Measurements from ENCODE around the gene SLC50A1. TPM values are rescaled to one million over a fixed set of nuclear protein-coding genes. Genes with fewer than 3 reads are reported as not detected.
A peak's percentile ranks its signal among the peaks of the same experiment; 100 is the strongest.
"Not testable (repeated sequence)": the region's sequence is repeated elsewhere in the genome, so short reads cannot be mapped to it uniquely, and the experiment has no call there.

SLC50A1 gene
- total RNA-seq, 1 donor from 2014 or later: 54.7 TPM

DNA sequence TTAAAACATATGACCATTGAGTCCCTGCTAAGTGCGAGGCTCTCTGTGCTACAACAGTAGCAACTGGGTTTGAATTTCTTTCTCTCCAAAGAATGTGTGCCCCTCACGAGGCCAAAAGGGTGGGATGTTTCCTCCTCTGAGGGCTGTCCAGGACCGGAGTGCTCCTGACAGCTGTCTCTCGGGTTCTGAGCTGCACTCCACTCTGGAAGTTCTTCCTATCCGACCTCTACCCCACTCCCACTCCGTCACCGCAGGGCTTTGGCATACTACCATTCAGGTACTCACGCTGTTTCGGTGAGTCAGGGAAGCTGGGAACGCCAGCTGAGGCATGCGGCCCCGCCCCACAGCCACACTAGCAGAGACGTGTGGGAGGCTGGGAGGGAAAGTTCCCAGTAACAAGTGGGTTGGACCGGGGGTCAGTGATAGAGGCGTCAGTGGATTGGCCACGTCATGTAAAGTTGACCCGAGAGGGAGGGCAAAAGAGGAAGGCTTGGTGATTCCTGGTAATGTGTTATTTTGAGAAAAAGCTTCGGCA is 705 bp upstream of the SLC50A1 start:
- DNase-seq (ENCODE audit: low spot score): peak; percentile 89

DNA sequence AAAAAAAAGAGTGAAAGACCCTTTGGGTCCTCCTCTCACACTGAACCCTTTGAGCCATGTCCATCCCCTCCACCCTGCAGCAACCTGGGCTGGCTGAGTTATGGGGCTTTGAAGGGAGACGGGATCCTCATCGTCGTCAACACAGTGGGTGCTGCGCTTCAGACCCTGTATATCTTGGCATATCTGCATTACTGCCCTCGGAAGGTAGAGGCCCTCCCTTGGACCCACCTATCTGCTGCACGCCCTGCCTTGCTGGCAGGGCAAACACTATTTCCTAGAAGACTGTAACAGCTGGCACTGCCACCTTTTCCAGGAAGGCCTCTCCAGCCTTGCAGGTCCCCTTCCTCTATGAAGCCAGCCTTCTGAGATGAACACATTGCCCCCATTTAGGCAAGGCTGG is 1.1 kb downstream of the SLC50A1 start:
- no peak for DNase-seq (ENCODE audit: low spot score)

DNA sequence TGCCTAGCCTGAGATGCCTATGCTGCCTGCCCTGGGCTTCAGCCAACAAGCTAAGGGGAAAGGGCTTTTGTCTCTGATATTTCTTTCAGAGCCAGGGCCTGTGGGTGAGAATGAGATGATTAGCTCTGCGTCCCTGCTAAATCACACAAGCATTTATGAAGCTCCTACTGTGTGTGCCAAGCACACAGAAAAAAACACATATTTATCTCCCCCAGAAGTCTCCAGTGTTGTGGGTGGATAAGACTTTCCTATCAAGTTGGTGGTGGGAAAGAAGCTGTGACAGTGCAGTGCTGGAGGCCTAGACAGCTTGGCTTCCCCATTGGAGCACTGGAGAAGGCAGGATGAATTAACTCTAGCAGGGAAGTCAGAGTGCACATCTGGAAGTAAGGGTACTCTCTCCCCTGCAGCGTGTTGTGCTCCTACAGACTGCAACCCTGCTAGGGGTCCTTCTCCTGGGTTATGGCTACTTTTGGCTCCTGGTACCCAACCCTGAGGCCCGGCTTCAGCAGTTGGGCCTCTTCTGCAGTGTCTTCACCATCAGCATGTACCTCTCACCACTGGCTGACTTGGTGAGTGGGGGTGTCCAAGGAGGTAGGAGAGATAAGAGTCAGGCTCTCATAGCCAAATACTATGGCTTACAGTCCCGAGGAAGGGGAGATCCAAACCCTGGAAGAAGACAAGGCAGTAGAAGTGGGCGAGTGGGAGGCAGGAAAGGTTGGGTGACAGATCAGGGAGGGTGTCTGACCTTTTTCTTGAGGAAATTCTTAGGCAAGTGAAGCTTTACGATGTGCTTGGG is 1.7 kb downstream of the SLC50A1 start:
- DNase-seq (ENCODE audit: low spot score): no peak

DNA sequence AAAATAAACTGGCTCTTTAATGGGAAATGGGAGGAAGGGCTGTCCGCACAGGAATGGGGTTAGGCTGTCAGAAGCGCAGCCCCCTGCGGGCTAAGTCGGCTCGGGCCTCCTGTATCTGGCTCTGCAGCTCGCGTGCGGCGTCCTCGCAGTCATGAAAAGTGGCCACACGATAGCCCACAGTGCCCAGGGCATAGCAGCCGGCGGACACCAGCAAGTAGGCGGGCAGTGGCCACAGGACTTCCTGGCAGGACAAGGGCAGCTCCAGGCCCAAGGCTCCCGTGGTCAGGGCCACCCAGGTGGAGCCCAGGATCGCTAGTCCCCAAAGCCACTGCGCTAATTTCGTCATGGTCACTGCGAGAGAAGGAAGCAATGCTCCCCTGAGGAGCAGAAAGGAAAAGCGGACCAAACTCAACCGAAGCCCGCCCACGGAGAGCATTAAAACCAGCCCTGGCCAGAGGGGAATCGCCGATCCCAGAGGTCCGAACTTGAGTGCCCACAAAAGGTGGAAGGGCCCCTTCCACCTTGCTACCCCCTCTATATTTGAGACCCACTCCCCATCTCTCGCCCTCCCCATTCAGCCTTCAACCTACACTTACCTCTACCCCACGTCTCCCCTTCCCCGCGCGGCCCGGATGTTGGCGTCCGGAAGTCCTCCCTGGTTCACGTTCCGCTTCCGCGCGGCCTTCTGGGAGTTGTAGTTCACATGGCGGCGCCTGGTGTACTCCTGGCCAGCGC is 4.4 kb downstream of the SLC50A1 start, which contains the start of gene DPM3:
TSS of gene DPM3 (minus strand) at position 637 of the 735 bp plus-strand sequence. CDS start at position 346, 291 bp downstream.
- DNase-seq (ENCODE audit: low spot score): peak; percentile 87

DNA sequence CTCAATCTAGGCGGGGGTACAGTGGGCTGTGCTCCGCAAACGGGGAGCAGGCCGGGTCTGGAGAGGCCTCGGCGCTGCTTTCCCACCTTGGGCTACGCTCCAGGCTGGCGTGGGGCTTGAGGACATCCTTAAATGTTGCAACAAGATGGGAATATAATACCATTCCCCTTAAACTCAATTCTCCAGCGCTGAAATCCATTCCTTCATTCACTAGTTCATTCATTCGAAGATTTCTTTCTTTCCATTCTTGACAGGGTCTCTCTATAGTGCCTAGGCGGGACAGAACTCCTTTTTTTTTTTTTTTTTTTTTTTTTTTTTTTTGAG is 4.9 kb downstream of the SLC50A1 start:
- DNase-seq (ENCODE audit: low spot score): no peak

DNA sequence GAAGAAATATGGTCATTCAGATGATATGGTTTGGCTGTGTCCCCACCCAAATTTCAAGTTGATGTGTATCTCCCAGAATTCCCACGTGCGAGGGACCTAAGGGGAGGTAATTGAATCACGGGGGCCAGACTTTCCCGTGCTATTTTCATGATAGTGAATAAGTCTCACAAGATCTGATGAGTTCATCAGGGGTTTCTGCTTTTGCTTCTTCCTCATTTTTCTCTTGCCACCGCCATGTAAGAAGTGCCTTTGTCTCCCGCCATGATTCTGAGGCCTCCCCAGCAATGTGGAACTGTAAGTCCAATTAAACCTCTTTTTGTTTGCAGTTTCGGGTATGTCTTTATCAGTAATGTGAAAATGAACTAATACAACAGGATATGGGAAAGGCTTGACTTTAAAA is 6.1 kb downstream of the SLC50A1 start:
- no peak for DNase-seq (ENCODE audit: low spot score)

DNA sequence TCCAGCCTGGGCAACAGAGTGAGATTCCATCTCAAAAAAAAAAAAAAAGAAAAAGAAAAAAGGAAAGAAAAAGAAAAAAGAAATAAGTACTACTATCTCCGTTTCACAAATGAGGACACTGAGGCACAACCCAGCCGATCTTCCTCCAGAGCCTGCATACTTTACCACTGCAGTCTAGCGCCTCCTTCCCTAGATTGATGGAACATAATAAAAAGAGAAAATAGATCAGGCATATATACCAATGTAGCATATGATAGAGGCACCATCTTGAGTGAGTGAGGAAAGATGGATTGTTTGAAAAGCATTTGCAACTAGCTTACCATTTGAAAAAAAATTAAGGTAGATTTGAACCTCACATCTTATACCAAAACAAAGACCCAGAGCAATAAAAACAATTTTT is 9.8 kb downstream of the SLC50A1 start:
- no peak for DNase-seq (ENCODE audit: low spot score)

DNA sequence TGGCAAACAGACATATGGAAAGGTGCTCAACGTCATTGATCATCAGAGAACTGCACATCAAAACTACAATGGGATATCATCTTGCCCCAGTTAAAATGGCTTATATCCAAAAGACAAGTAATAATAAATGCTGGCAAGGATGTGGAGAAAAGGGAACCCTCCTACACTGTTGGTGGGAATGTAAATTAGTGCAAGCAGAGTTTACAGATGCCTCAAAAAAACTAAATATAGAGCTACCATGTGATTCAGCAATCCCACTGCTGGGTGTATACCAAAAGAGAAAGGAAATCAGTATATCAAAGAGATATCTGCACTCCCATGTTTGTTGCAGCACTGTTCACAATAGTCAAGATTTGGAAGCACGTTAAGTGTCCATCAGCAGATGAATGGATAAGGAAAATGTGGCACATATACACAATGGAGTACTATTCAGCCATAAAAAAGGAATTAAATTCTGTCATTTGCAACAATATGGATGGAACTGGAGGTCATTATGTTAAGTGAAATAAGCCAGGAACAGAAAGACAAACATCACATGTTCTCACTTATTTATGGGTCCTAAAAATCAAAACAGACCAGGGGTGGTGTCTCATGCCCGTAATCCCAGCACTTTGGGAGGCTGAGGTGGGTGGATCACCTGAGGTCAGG is 20.5 kb downstream of the SLC50A1 start:
- DNase-seq (ENCODE audit: low spot score): not testable (repeated sequence)

DNA sequence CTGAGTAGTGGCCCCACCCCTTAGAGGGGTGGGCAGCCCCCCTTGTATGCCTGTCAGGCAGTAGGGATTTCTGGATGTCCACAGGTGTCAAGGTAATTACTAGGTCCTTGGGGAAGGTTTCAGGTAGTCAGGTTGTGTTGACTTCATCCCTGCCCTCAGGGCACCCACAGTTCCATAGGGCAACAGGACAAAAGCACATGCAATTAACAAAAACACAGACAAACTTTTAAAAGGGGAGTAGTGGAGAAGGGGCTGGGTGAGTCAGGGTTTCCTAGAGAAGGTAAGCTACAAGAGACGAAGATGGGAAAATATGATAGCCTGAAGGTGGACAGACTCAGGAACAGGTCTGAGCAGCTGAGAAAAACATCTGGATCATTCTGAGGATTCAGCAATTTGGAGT is 23.3 kb downstream of the SLC50A1 start:
- no peak for DNase-seq (ENCODE audit: low spot score)

DNA sequence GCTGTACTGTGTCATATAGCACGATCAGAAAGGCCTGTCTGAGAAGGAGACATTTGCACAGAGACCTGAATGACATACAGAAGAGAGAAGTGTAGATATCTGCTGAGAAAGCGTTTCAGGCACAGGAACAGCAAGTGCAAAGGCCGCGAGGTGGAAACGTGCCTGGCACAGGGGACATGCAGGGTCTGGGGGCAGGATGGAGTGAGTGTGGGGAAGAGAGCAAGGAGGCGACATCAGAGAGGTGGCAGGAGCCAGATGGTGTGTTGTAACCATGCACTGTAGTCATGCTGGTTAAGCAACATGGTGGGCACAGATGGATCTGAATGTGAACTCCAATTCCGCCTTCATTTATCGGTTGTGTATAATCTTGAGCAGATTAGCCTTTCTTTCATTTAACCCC is 24.5 kb downstream of the SLC50A1 start:
- no peak for DNase-seq (ENCODE audit: low spot score)

DNA sequence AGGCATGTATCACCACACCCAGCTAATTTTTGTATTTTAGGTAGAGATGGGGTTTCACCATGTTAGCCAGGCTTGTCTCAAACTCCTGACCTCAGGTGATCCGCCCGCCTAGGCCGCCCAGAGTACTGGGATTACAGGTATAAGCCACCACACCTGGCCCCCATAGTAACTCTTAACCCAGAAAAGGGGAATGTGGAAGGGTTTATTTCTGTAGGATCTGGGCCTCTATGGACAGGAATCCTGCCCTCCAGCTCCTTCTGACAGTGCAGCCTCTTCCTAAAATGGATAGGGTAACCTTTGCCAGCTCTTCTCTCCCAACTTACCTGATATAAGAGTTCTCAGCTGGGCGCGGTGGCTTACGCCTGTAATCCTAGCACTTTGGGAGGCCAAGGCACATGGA is 27.0 kb downstream of the SLC50A1 start:
- not testable (repeated sequence) for DNase-seq (ENCODE audit: low spot score)

DNA sequence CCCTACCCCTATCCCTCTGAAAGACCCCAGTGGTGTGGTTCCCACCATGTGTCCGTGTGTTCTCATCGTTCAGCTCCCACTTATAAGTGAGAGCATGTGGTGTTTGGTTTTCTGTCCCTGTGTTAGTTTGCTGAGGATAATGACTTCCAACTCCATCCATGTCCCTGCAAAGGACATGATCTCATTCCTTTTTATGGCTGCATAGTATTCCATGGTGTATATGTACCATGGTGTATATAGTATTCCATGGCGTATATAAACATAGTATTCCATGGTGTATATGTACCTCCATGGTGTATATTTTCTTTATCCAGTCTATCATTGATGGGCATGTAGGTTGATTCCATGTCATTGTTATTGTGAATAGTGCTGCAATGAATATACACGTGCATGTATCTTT is 28.1 kb downstream of the SLC50A1 start:
- not testable (repeated sequence) for DNase-seq (ENCODE audit: low spot score)

DNA sequence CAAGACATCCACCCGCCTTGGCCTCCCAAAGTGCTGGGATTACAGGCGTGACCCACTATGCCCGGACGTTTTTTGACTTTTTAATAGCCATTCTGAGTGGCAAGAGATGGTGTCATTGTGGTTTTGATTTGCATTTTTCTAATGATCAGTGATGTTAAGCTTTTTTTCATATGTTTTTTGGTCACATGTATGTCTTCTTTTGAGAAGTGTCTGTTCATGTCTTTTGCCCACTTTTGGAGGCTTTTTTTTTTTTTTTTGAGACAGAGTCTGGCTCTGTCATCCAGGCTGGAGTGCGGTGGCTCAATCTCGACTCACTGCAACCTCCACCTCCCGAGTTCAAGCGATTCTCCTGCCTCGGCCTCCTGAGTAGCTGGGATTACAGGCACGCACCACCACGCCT is 29.0 kb downstream of the SLC50A1 start:
- not testable (repeated sequence) for DNase-seq (ENCODE audit: low spot score)

DNA sequence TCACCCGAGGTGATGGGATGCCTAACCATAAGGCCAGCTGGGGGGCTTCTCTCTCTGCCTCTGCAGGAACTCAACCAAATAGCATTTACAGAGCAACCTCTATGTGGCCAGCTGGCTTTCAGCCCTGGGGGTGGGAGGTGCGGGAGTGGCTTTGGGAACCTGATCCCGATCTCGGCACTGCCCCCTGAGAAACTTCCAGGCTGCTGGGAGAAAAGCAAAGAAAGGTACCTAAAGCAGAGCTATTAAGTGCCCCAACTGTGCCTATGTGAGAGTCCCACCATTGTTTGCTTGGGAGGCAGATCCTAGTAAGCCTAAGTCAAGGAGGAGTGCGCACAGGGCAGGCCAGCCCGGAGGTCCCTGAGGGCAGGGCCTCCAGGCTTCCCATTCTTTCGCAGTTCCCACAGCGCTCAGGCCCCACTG is 30.4 kb downstream of the SLC50A1 start:
- no peak for DNase-seq (ENCODE audit: low spot score)

DNA sequence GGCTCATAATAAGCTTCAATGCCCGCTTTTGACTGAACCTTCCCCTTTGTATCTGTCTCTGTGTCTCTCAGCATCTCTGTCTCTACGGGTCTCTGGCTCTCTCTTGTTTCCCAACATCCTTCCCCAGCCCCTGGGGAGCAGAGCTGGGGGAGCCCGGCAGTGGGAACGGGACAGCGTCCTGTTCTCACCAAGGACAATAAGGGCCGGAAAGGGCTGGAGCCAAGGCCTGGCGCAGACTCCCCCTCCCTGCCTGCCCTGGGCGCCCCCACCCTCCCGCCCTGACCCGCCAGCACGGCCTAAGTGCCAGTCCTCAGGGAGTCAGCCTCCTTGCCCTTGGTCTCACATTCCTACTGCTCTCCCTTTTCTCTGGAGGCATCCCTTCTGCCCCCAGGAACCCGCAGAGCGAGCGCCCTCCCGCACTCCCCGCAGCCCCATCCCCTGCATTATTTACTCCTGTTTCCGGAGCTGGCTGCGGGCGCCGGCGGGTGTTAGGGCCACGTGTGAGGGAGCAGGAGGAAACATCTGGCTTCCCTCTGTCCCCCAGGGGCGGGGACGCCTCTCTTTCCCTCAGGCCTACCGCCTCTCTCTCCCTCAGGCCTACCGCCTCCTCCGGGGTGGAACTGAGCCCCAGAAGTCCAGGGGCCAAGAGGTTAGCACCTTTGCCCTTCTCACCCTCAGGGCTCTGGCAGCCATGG is 31.0 kb downstream of the SLC50A1 start:
- no peak for DNase-seq (ENCODE audit: low spot score)

DNA sequence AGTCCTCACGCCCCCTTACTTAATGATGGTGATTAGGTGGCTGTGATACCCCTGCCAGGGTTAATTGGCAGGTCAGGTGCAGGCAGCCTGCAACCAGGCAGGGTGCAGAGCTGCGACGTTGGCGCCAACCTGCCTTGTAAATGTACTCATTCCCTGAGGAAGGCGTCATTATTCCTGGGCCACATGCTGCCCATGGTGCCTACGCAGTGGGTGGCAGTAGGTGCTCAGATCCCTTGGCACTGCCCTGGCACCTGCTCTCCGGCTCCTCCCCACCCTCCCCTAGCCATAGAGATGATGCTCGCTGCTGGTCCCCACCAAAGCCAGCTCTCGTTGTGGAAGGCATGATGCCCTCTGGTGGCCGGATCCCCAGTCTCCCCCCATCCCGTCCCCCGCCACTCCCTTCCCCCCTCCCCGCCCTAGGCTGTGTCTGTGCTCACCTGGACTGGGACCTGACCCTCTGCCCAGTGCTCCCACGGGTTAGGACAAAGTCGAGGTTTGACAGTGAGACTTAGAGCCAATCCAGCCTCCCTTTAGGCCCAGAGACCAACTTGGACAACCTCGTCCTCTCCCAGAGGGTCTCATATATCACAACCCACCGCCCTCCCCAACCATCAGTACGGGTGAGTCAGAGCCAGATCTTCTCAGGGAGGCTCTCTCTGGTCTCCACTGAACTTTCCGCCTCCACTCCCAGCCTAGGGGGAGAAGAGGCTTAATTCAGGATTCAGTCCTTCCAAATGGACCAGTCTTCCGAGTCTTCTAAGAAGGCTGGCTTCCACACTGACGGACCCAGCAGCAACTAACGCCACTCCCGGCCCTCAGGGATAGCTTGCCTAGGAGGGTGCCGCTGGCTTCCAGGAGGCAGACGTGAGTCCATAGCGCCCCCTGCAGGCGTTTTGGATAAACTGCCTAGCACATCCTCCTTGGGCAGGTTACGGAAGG is 31.8 kb downstream of the SLC50A1 start:
- peak; percentile 87 for DNase-seq (ENCODE audit: low spot score)

DNA sequence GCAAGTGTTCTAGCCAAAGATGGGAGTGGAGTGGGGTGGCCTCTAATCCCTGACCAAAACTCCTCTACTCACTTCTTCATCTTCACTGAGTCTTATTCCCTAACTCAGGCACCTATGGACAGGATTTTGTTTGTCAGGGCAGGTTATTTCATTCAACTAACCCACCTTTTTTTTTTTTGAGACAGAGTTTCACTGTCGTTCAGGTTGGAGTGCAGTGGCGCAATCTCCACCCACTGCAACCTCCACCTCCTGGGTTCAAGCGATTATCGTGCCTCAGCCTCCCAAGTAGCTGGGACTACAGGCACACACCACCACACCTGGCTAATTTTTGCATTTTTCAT is 32.4 kb downstream of the SLC50A1 start:
- DNase-seq (ENCODE audit: low spot score): not testable (repeated sequence)

DNA sequence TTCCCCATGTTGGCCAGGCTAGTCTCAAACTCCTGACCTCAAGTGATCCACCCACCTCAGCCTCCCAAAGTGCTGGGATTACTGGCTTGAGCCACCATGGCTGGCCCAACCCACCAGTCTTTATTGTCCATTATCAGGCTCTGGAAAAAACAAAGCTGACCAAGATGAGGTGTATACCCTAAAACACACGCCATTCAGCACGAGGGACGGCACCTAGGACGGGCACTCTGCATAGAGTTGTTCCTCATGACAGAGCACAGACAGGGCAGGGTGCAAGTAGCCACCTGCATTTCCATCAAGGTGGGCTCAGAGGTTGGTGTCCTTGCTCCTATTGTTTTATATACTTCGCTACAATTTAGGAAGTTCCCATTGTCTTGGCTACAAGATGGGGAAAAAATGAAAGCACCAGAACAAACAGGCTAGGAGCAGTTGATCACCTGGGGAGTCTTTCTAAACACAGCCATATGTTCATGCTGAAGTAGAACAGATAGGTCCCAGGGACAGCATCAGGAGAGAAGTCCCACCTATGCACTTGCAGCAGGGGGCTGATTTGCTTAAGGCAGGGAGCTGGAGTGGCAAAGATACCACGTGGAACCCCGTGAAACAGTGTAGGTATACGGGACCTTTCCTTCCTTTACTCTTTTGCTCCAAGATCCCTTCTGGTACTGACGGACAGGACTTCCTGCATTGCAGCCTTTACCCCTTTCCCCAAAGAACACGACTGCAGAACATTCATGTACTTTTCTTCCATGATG is 33.0 kb downstream of the SLC50A1 start:
- no peak for DNase-seq (ENCODE audit: low spot score)

DNA sequence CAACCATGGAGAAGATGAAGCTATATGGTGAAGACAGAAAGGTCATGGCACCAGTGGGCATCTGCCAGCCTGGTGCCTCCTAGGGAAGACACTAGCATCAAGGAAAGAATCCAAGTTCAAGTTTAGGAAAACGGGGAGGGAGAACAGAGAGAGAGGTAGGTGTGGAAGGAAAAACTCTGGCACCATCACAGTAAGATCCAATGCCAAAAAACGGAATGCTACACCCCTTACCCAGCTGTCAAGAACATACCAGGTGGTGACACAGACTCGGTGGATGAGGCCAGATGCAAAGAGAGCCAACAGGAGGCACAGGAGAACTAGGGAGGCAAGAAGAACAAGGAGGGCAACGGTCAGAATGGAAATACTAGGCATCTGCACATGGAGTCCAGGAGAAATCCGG is 33.9 kb downstream of the SLC50A1 start:
- no peak for DNase-seq (ENCODE audit: low spot score)

All from mucosa of gallbladder (tissue), 1 donor.